ENCODE results near the gene RARS1.

GRCh38 chr5:168552146-168552545 is 65.9 kb downstream of the RARS1 start:
- no peak for TF ChIP-seq ZSCAN18 (CRISPR knock-in tag; IDR thresholded peaks at IDR 0.05)
- no peak for TF ChIP-seq CTCF (IDR thresholded peaks at IDR 0.05)
- TF ChIP-seq MAX (CRISPR knock-in tag; IDR thresholded peaks at IDR 0.05): no peak
- no peak for TF ChIP-seq CREB1 (CRISPR knock-in tag; IDR thresholded peaks at IDR 0.05)
- no peak for TF ChIP-seq AFF4 (CRISPR knock-in tag; IDR thresholded peaks at IDR 0.05; ENCODE audit: borderline replicate concordance)
- TF ChIP-seq ATF1 (CRISPR knock-in tag; IDR thresholded peaks at IDR 0.05): no peak
